Stimulated activated CD4-positive, alpha-beta T cell treated with anti-CD3 and anti-CD28 coated beads, Interleukin-15, amount 100 ng/mL, for 24 hours (primary cell): ENCODE results near the gene MT1G.

Experiments used
- DNase-seq: peaks from one replicate; pipeline ENCODE4 v3.0.0-alpha.2; 2020

The MT1G gene

GRCh38 chr16:56662357-56663354 is 5.2 kb downstream of the MT1G start:
- peak; percentile 61 for DNase-seq

DNA sequence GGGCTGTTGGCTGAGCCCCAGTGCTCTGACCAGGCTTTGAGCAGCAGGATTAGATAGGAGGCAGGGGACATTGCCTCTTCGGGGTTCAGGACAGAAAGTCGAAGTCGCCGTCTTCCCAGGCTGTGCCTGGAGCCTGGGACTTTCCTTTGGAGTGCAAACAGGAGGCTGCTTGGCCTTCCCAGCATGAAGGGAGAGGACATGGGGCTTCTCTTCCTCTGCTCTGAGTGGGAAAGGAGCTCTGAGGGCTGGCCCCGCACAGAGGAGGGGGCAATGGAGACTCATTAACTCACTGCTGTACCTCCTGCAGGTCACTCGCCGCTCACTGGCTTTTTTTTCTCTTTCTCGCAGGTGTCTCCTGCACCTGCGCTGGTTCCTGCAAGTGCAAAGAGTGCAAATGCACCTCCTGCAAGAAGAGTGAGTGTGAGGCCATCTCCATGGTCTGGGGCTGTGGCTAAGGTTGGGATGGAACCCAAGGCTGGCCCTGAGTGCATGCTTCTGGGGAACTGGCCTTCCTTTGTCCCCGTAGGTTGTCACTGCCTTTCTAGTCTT is 9.5 kb downstream of the MT1G start:
- DNase-seq, result no peak

- DNase-seq, result peak; percentile 84
Observed at GRCh38 chr16:56657555-56658326, 10.1 kb downstream of the MT1G start, which contains the start of gene MT1F. TSS of gene MT1F (plus strand) at chr16:56657959. CDS start at chr16:56658059, 100 bp downstream.

DNA sequence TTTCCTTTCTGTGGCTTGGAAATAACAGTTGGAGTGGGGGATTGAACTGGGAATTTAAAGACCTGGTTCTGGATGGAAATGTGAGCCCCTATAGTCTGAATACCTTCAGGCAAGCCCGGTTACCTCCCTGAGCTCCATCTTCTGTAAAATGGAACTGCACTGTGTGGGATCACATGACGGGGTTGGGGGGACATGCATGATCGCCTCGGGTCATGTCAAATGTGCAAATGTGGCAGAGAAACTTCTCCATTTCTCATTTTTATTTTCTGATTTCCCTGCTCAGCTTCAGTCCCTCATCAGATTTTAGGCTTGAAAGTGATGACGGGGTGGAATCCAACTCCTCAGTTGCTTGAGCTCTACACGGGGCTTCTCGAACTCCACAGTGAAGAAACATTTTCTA is 14.6 kb downstream of the MT1G start:
- no peak for DNase-seq

DNA sequence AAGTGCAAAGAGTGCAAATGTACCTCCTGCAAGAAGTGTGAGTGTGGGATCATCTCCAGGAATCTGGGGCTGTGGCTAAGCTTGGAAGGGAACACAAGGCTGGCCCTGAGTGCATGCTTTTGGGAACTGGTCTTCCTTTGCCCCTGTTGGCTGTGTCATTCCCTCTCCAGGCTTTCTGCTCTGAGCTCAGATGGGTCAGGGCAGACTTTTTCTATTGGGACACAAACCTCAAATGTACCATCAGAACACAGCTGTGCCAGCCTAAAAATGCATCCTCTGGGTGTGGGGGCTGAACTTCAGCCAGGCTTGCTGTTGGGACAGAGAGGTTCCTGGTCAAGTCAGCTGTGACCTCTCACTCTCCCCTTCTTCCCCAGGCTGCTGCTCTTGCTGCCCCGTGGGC is 15.3 kb downstream of the MT1G start:
- no peak for DNase-seq

- DNase-seq, result no peak
Observed at GRCh38 chr16:56651586-56651985, 16.3 kb downstream of the MT1G start, which contains the start of gene MT1B. TSS of gene MT1B (plus strand) at chr16:56651886. CDS start at chr16:56651954, 68 bp downstream.

DNA sequence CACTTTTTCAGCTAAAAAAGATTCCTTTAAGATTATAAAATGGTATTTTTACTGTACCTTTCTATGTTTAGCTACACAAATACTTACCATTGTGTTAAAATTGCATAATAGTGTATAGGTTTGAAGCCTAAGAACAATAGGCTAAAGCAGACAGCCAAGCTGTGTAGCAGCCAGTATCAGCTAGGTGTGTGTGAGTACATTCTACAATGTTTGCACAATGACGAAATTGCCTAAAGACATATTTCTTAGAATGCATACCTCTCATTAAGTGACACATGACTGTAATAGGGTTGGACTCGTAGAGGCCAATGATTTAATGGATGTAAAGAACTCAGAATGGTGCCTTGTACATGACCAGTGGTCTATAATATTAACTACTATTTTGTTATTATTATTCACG is 18.0 kb downstream of the MT1G start:
- DNase-seq, result no peak

- no peak for DNase-seq
Observed at GRCh38 chr16:56649271-56649670, 18.6 kb downstream of the MT1G start.

GRCh38 chr16:56647641-56648431 is 20.0 kb downstream of the MT1G start:
- no peak for DNase-seq

DNA sequence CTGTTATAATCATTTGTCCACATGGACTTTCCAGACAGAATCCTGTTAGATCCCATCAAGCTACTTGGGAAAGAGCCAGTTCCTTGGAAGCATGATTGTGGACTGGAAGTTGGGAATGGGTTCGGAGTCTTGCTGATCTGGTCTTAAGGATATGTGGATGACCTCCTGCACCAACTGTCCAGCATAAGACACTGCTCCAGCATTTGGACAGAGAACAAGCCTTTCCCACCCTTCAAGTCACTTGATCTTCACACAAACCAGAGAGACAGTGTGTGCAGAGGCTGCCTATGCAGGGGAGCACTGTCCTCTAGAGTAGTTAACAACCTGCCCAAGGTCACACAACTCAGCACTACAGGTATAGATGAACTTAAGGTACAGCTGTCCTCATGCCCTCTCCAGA is 22.0 kb downstream of the MT1G start:
- no peak for DNase-seq

DNA sequence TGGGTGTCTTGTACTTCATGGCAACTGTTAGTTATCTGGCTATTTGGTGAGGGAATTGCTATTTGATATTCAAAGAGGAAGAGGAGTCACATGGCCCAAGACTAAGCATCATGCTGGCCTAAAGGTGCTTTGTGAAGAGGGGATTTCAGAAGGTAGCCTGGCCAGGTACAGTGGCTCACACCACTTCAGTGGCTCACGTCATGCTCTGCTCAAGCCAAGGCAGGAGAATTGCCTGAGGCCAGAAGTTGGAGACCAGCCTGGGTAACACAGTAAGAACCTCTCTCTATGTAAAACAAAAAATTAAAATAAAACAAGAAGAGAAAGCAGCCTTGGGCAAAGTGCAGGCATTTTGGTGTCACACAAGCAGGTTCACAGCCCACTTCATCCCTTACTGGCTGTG is 22.6 kb downstream of the MT1G start:
- no peak for DNase-seq

DNA sequence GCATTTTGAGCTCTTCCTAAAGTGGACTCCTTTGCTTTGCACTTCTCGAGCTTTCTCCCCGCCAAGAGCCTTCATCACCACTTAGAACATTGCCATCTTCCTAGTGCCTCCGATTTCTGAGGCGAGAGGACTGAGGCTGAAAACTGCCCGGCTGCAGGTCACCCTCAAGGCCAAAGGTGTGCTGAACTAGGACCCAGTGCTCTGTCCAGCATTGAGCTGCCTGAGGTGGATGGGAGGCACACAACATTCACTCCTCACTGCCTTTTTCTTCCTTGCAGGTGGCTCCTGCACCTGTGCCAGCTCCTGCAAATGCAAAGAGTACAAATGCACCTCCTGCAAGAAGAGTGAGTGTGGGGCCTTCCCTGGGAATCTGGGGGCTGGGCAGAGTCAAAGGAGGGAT is 24.0 kb downstream of the MT1G start:
- DNase-seq, result no peak

DNA sequence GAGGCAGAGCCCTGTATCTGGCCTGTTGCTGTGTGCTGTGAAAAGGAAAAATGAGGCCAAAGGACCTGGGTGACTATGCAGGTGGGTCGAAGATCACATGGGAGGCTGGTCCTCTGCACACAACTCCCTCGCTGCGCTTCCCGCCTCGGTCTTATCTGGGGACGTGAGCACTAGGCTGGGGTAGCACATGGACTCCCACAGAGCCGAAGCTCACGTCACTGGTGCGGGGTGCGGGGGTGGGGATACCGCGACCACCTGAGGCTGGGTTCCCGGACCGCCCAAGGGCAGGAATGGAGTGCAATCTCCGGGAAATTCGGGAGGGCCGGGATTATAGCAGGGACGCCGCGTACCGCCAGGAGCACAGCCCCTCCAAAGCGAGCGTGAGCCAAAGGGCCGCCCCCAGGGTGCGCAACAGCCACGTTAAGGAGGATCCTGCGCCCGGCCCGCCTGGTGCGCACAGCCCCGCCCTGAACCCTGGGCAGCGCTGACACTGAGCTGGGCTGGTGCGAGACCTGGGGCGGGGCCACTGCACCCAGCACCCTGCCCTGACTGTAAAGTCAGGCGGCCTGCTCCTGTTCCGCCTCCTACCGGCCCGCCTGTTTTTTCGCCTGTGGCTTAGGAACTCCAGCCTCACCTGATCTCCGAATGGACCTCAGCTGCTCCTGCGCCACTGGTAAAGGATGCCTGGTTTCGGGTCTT is 24.6 kb downstream of the MT1G start:
- DNase-seq, result peak; percentile 86

- no peak for DNase-seq
Observed at GRCh38 chr16:56641166-56641565, 26.7 kb downstream of the MT1G start.

DNA sequence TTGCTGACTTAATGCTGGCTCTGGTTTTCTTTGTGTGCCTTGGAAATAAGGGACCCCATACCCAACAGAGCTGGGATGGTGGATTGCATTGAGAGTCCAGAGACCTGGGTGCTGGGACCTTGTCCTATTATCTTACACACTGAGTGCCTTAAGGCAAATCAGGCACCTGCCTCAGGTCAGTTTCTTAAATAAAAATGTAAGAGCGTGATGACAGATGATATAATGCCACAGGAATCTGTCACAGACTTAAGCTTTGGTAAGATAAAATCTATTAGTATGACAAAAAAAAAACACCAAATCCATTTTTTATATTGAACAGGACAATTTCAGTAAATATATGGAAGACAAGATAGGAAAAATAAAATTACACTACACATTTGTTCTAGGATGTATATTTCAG is 27.8 kb downstream of the MT1G start:
- DNase-seq, result no peak

- no peak for DNase-seq
Observed at GRCh38 chr16:56639045-56639444, 28.8 kb downstream of the MT1G start.

- peak; percentile 43 for DNase-seq
Observed at GRCh38 chr16:56637814-56638750, 29.8 kb downstream of the MT1G start, which contains the start of gene MT1A. TSS of gene MT1A (plus strand) at chr16:56638666. CDS start at chr16:56638739, 73 bp downstream.

- DNase-seq, result no peak
Observed at GRCh38 chr16:56636616-56637413, 31.1 kb downstream of the MT1G start.

GRCh38 chr16:56635441-56635967 is 32.4 kb downstream of the MT1G start:
- peak; percentile 37 for DNase-seq
